ENCODE measurements around the gene RTTN. TPM values are rescaled to one million over a fixed set of nuclear protein-coding genes. Genes with fewer than 3 reads are reported as not detected.
A peak's percentile ranks its signal among the peaks of the same experiment; 100 is the strongest.

The RTTN gene
- total RNA-seq, 1 donor from 2014 or later: 24.7 TPM

- Mint-ChIP-seq H3K4me3 (ENCODE audit: low read depth) (no peak overlapping the region), H3K9me3 (ENCODE audit: low read depth) (peaks cover 8% of the 10 kb centered on the region), H3K4me1 (ENCODE audit: low read depth) (peaks cover 2% of the 10 kb centered on the region), H3K27me3 (no peaks in the 10 kb centered on the region), H3K27ac (no peak overlapping the region), H3K36me3 (ENCODE audit: insufficient read depth) (peaks cover 11% of the 10 kb centered on the region)
- TF ChIP-seq CTCF (IDR thresholded peaks at IDR 0.05; ENCODE audit: unreplicated experiment): peak; percentile 13
- no peak for DNase-seq (ENCODE audit: low spot score, unreplicated experiment)
Observed at GRCh38 chr18:70075906-70076305, 129.6 kb downstream of the RTTN start.

- H3K4me3 Mint-ChIP-seq (ENCODE audit: low read depth): no peak overlapping the region
- H3K36me3 Mint-ChIP-seq (ENCODE audit: insufficient read depth): peaks cover 2% of the 10 kb centered on the region
- no peaks in the 10 kb centered on the region for H3K27me3 Mint-ChIP-seq
Observed at GRCh38 chr18:70074116-70074515, 131.4 kb downstream of the RTTN start.

GRCh38 chr18:70073432-70073831 lies 132.1 kb downstream of the RTTN start:
- Mint-ChIP-seq H3K9me3 (ENCODE audit: low read depth) (no peaks in the 10 kb centered on the region), H3K4me1 (ENCODE audit: low read depth) (peaks cover 2% of the 10 kb centered on the region), H3K36me3 (ENCODE audit: insufficient read depth) (peaks cover 1% of the 10 kb centered on the region), H3K27me3 (no peaks in the 10 kb centered on the region), H3K27ac (no peak overlapping the region), H3K4me3 (ENCODE audit: low read depth) (no peak overlapping the region)
- no peak for DNase-seq (ENCODE audit: low spot score, unreplicated experiment)
- TF ChIP-seq CTCF (IDR thresholded peaks at IDR 0.05; ENCODE audit: unreplicated experiment): no peak

More at GRCh38 chr18:70074116-70074515, 131.4 kb downstream of the RTTN start:
- peaks cover 2% of the 10 kb centered on the region for H3K4me1 Mint-ChIP-seq (ENCODE audit: low read depth)
- H3K27ac Mint-ChIP-seq: no peak overlapping the region
- no peaks in the 10 kb centered on the region for H3K9me3 Mint-ChIP-seq (ENCODE audit: low read depth)
- no peak for DNase-seq (ENCODE audit: low spot score, unreplicated experiment)
- no peak for TF ChIP-seq CTCF (IDR thresholded peaks at IDR 0.05; ENCODE audit: unreplicated experiment)

GRCh38 chr18:70072678-70073077 lies 132.8 kb downstream of the RTTN start:
- H3K27ac Mint-ChIP-seq: no peak overlapping the region
- no peaks in the 10 kb centered on the region for H3K9me3 Mint-ChIP-seq (ENCODE audit: low read depth)
- peaks cover 2% of the 10 kb centered on the region for H3K4me1 Mint-ChIP-seq (ENCODE audit: low read depth)
- peak; percentile 44 for TF ChIP-seq CTCF (IDR thresholded peaks at IDR 0.05; ENCODE audit: unreplicated experiment)
- H3K4me3 Mint-ChIP-seq (ENCODE audit: low read depth): no peak overlapping the region
- H3K36me3 Mint-ChIP-seq (ENCODE audit: insufficient read depth): peaks cover 2% of the 10 kb centered on the region
- no peaks in the 10 kb centered on the region for H3K27me3 Mint-ChIP-seq
- DNase-seq (ENCODE audit: low spot score, unreplicated experiment): no peak

- TF ChIP-seq CTCF (IDR thresholded peaks at IDR 0.05; ENCODE audit: unreplicated experiment): no peak
- no peaks in the 10 kb centered on the region for H3K27me3 Mint-ChIP-seq
- no peak overlapping the region for H3K27ac Mint-ChIP-seq
- H3K36me3 Mint-ChIP-seq (ENCODE audit: insufficient read depth): peaks cover 2% of the 10 kb centered on the region
- no peak overlapping the region for H3K4me3 Mint-ChIP-seq (ENCODE audit: low read depth)
- DNase-seq (ENCODE audit: low spot score, unreplicated experiment): no peak
- H3K9me3 Mint-ChIP-seq (ENCODE audit: low read depth): no peaks in the 10 kb centered on the region
- H3K4me1 Mint-ChIP-seq (ENCODE audit: low read depth): peaks cover 2% of the 10 kb centered on the region
Observed at GRCh38 chr18:70069965-70070364, 135.5 kb downstream of the RTTN start.
